B cell (primary cell): Measurements from ENCODE around the gene ONECUT3. TPM values are rescaled to one million over a fixed set of nuclear protein-coding genes. Genes with fewer than 3 reads are reported as not detected.

Experiments used
- ATAC-seq: fragments of 200-7000 bp; cut with Tn5 transposase; one replicate; pipeline ENCODE4 v1.10.0; 2021; ENCODE audit warnings: low read depth, mild to moderate bottlenecking, moderate number of reproducible peaks, moderate library complexity
- CTCF ChIA-PET: fragments of 350-600 bp; sonication (Branson Sonifier 250); formaldehyde crosslinking; loops from one replicate; lab custom pipeline; 2021; ENCODE audit warnings: antibody characterized with exemption, inconsistent platforms; lab: Charles Lee
- POLR2A ChIA-PET: fragments of 350-600 bp; sonication (Branson Sonifier 250); formaldehyde crosslinking; loops from one replicate; lab custom pipeline; 2021; ENCODE audit warnings: antibody characterized with exemption; lab: Charles Lee
- DNase-seq: peaks from one replicate; pipeline ENCODE4 v3.0.0; 2013
- H2AFZ ChIP-seq: 2 replicates; pipeline ENCODE4 v1.6.1; 2012; ENCODE audit warnings: mild to moderate bottlenecking, low read depth, low read length; ENCODE audit not compliant: insufficient read depth, poor library complexity, severe bottlenecking
- H3K27ac ChIP-seq, 2 donors: 1 replicate in 1 of 2; 2 replicates in 1 of 2; pipeline ENCODE4 v1.5.1; 2012 to 2013; ENCODE audit warnings: low read length in 2 of 2, mild to moderate bottlenecking in 2 of 2, moderate library complexity in 1 of 2
- H3K27me3 ChIP-seq, 4 experiments: fragments of 200-600 bp in 1 of 4; sonication (generic) in 1 of 4; replicated peaks in 1 of 4; 1 replicate in 2 of 4; 2 replicates in 2 of 4; pipeline versions ENCODE4 v1.6.1 to v1.7.0; 2013 to 2016; ENCODE audit warnings: low read length in 3 of 4, mild to moderate bottlenecking in 2 of 4, mixed read lengths in 1 of 4, moderate library complexity in 1 of 4; ENCODE audit not compliant: insufficient read depth in 4 of 4, control insufficient read depth in 3 of 4; ENCODE audit errors: control extremely low read depth in 1 of 4
- H3K36me3 ChIP-seq, 2 experiments: replicated peaks in 1 of 2; 1 replicate in 1 of 2; 2 replicates in 1 of 2; pipeline versions ENCODE4 v1.6.1 to v1.7.1; 2013; ENCODE audit warnings: low read length in 1 of 2; ENCODE audit not compliant: insufficient read depth in 2 of 2, control insufficient read depth in 1 of 2; ENCODE audit errors: control extremely low read depth in 1 of 2, extremely low read depth in 1 of 2
- H3K4me1 ChIP-seq, 2 donors: fragments of 200-600 bp in 1 of 2; sonication (generic) in 1 of 2; 1 replicate in 1 of 2; 2 replicates in 1 of 2; pipeline versions ENCODE4 v1.5.1 to v1.6.1; 2013 to 2017; ENCODE audit warnings: low read length in 2 of 2; ENCODE audit not compliant: control insufficient read depth in 2 of 2, insufficient read depth in 2 of 2
- H3K4me2 ChIP-seq: replicated peaks from 2 replicates; pipeline ENCODE3; 2012; ENCODE audit warnings: mild to moderate bottlenecking, low read depth, low read length; ENCODE audit not compliant: poor library complexity, severe bottlenecking
- H3K4me3 ChIP-seq, 5 experiments: fragments of 200-600 bp in 1 of 5; sonication (generic) in 1 of 5; 1 replicate in 3 of 5; 2 replicates in 2 of 5; pipeline versions ENCODE4 v1.5.1 to v1.7.0; 2011 to 2016; ENCODE audit warnings: low read length in 4 of 5, mild to moderate bottlenecking in 4 of 5, low read depth in 2 of 5, control low read depth in 1 of 5, moderate library complexity in 1 of 5; ENCODE audit not compliant: insufficient read depth in 1 of 5; ENCODE audit errors: control extremely low read depth in 1 of 5, extremely low read depth in 1 of 5
- H3K79me2 ChIP-seq: fragments of 200-600 bp; sonication (generic); one replicate; pipeline ENCODE4 v1.6.0; 2016; ENCODE audit warnings: low read length; ENCODE audit not compliant: control insufficient read depth, insufficient read depth
- H3K9ac ChIP-seq: fragments of 200-600 bp; sonication (generic); 2 replicates; pipeline ENCODE4 v1.6.1; 2017; ENCODE audit warnings: mild to moderate bottlenecking, low read length, moderate library complexity
- H3K9me3 ChIP-seq, 3 donors: one replicate each; pipeline versions ENCODE4 v1.6.1 to v1.7.1; 2013; ENCODE audit warnings: low read length in 2 of 3; ENCODE audit not compliant: control insufficient read depth in 2 of 3, insufficient read depth in 1 of 3; ENCODE audit errors: control extremely low read depth in 1 of 3
- H4K20me1 ChIP-seq: 2 replicates; pipeline ENCODE4 v1.6.0; 2012; ENCODE audit warnings: mild to moderate bottlenecking, low read length; ENCODE audit not compliant: insufficient read depth, control insufficient read depth, poor library complexity, severe bottlenecking
- H3K27ac Mint-ChIP-seq: one replicate; pipeline ENCODE4 v1.8.0; 2021; ENCODE audit warnings: mixed read lengths
- H3K27me3 Mint-ChIP-seq: one replicate; pipeline ENCODE4 v1.8.0; 2021; ENCODE audit warnings: mixed read lengths
- H3K4me1 Mint-ChIP-seq: one replicate; pipeline ENCODE4 v1.8.0; 2021; ENCODE audit warnings: mixed read lengths
- H3K4me3 Mint-ChIP-seq: one replicate; pipeline ENCODE4 v1.8.0; 2021; ENCODE audit warnings: mixed read lengths
- H3K9me3 Mint-ChIP-seq: one replicate; pipeline ENCODE4 v1.8.0; 2022; ENCODE audit warnings: mixed read lengths; ENCODE audit not compliant: insufficient read depth
- EZH2 ChIP-seq: IDR thresholded peaks from 2 replicates; pipeline ENCODE4 v1.6.1; 2012; ENCODE audit warnings: borderline replicate concordance, low read depth, mild to moderate bottlenecking, moderate library complexity, low read length; ENCODE audit not compliant: insufficient read depth, poor library complexity, severe bottlenecking
- WGBS: methylation state at CpG from one replicate; pipeline ENCODE4 v1.1.5; 2013; ENCODE audit warnings: missing lambda C conversion rate; ENCODE audit not compliant: insufficient coverage; 5-methylcytosine and 5-hydroxymethylcytosine counted together
- intact Hi-C: fragments of 100-400 bp; cut with micrococcal nuclease; formaldehyde crosslinking; loops from one replicate; pipeline ENCODE4 v1.10.0; 2022
- polyA plus RNA-seq: library from polyadenylated mRNA; depleted of rRNA; stranded (reverse); fragments of >200 nt; gene quantifications from 2 replicates; pipeline ENCODE4 v1.2.3, GENCODE V29; 2012
- total RNA-seq, 2 donors: library from RNA; stranded (reverse); fragments of 120-200 nt in 1 of 2; gene quantifications; 1 replicate in 1 of 2; 2 replicates in 1 of 2; pipeline versions ENCODE4 v1.2.3 to v1.2.4, GENCODE V29; 2013 to 2022
- TF ChIP-seq, protein P1 (sequence below): fragments of 200-600 bp; IDR thresholded peaks from one replicate; pipeline ENCODE4 v1.8.0; 2022; ENCODE audit warnings: antibody characterized with exemption, mild to moderate bottlenecking

Gene ONECUT3
- total and polyA plus RNA-seq, 2 donors (not counting 1 experiment from before 2014, with no cell fraction given), result not detected

DNA sequence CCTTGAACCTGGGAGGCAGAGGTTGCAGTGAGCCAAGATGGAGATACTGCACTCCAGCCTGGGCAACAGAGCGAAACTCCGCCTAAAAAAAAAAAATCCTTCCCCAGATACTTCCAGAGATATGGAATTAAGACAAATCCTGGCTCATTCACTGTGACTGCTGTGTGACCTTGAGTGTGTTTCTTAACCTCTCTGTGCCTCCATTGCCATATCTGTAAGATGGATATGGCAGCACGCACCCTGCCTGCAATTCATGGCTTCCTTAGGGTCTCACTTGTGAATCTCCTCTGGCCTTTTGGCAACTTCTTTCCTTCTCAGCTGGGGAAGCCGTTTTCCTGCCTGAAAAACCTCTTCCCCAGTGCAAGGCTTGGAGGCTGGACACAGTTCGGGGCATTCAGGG lies 33.8 kb upstream of the ONECUT3 start:
- ChIA-PET CTCF (interaction anchor here (1.0 kb wide), 1 partner anchor 119 kb away, joined by 3 read pairs; no protein-coding TSS in a partner anchor), POLR2A (no interaction called here)
- Mint-ChIP-seq H3K4me3 (no peak overlapping the region), H3K27me3 (peaks cover 60% of the 10 kb centered on the region), H3K4me1 (no peaks in the 10 kb centered on the region), H3K9me3 (peaks cover 4% of the 10 kb centered on the region), H3K27ac (no peak overlapping the region)
- Histone ChIP-seq H3K9ac (no peak overlapping the region), H3K4me1 (peaks cover 0 to 3% of the 10 kb centered on the region in 2 donors), H3K27ac (no peak overlapping the region), H4K20me1 (no peaks in the 10 kb centered on the region), H3K27me3 (peaks cover 0 to 54% (median 16%) of the 10 kb centered on the region in 4 experiments), H3K9me3 (no peaks in the 10 kb centered on the region), H3K36me3 (no peaks in the 10 kb centered on the region), H3K4me2 (no peak overlapping the region), H3K4me3 (no peak overlapping the region), H3K79me2 (no peaks in the 10 kb centered on the region), H2AFZ (no peak overlapping the region)
- 85% methylated on average over 5 of the region's 5 CpGs for WGBS
- TF ChIP-seq, protein P1, sequence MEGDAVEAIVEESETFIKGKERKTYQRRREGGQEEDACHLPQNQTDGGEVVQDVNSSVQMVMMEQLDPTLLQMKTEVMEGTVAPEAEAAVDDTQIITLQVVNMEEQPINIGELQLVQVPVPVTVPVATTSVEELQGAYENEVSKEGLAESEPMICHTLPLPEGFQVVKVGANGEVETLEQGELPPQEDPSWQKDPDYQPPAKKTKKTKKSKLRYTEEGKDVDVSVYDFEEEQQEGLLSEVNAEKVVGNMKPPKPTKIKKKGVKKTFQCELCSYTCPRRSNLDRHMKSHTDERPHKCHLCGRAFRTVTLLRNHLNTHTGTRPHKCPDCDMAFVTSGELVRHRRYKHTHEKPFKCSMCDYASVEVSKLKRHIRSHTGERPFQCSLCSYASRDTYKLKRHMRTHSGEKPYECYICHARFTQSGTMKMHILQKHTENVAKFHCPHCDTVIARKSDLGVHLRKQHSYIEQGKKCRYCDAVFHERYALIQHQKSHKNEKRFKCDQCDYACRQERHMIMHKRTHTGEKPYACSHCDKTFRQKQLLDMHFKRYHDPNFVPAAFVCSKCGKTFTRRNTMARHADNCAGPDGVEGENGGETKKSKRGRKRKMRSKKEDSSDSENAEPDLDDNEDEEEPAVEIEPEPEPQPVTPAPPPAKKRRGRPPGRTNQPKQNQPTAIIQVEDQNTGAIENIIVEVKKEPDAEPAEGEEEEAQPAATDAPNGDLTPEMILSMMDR, result no peak
- ATAC-seq (no peak), DNase-seq (no peak)
- intact Hi-C loops, result no loop called here

DNA sequence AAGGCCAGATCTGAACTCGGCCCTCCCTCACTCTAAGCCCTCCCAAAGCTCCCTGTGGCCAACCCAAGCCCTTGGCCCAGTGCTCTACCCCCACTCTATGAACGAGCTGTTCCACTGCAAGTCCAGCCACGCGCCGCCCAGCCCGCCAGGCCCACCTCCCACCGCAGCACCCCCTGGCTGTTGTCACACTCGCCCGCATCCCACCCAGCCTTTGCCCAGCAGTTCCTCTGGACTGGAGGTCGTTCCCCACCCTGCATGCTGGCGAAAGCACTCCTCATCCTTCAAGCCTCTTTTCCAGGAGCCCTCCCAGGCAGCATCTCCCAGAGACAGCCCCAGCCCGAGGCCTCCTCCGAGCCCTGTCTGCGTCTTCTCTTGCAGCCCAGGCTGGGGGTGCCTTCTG lies 33.1 kb upstream of the ONECUT3 start:
- H3K4me1 Mint-ChIP-seq, result no peaks in the 10 kb centered on the region
- no peaks in the 10 kb centered on the region for H3K36me3 ChIP-seq
- CTCF ChIA-PET, result interaction anchor here (1.0 kb wide), 1 partner anchor 118 kb away, joined by 3 read pairs; no protein-coding TSS in a partner anchor
- H3K27ac Mint-ChIP-seq, result no peak overlapping the region
- H4K20me1 ChIP-seq, result no peaks in the 10 kb centered on the region
- DNase-seq (no peak), ATAC-seq (no peak)
- no peak overlapping the region for H3K4me2 ChIP-seq
- POLR2A ChIA-PET, result no interaction called here
- peaks cover 0 to 61% (median 18%) of the 10 kb centered on the region in 4 experiments for H3K27me3 ChIP-seq
- TF ChIP-seq EZH2, result no peak
- intact Hi-C loops, result no loop called here
- no peaks in the 10 kb centered on the region for H3K79me2 ChIP-seq
- H3K9me3 Mint-ChIP-seq, result peaks cover 4% of the 10 kb centered on the region
- no peak overlapping the region for H3K27ac ChIP-seq
- H3K4me3 Mint-ChIP-seq, result no peak overlapping the region
- peaks cover 2 to 5% of the 10 kb centered on the region in 2 donors for H3K4me1 ChIP-seq
- no peak overlapping the region for H2AFZ ChIP-seq
- no peak overlapping the region for H3K9ac ChIP-seq
- peaks cover 64% of the 10 kb centered on the region for H3K27me3 Mint-ChIP-seq
- 55% methylated on average over 11 of the region's 14 CpGs for WGBS
- no peak overlapping the region for H3K4me3 ChIP-seq
- peaks cover 0 to 3% (median 0%) of the 10 kb centered on the region in 3 donors for H3K9me3 ChIP-seq
